NCI-H345 (cell line): Measurements from ENCODE around the gene DENND2C.

Source experiments
- DNase-seq: peaks from one replicate; lab custom pipeline; 2025; lab: John Stamatoyannopoulos, UW

The DENND2C gene

GRCh38 chr1:114669562-114670082, at the start of gene DENND2C:
DENND2C (minus strand) TSS chr1:114670049; CDS start chr1:114625984, 44,065 bp downstream.
- no peak for DNase-seq

- DNase-seq, result no peak
Observed at GRCh38 chr1:114719424-114719787, 49.6 kb upstream of the DENND2C start.

DNA sequence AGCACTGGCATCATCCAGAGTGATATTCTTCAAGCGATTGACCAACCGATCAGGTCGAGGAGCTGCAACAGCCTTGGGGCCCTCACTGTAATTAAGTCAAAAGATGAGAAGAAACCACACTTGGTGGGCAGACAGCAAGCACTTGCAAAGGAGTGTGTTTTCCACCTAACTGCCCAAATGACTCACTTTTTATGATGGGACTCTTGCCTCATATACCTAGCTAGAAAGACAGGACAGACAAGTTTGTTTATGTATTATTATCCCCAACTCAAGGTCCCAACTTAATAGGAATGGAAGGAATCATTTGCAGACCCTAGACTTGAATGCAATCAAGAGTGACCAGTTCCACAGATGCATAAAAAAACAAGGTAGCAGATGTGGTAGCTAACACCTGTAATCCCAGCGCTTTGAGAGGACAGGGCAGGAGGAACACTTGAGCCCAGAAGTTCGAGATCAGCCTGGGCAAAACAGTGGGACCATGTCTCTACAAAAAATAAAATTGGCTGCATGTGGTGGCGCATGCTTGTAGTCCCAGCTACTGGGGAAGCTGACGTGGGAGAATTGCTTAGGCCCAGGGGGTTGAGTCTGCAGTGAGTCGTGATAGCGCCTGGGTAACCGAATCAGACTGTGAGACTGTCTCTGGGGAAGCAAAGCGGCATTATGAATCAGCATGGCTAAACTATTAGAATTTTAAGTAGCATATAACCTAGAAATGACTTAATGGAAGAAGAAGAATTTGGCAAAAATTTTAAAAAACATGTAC, 49.0 kb upstream of the DENND2C start:
- DNase-seq, result no peak

DNA sequence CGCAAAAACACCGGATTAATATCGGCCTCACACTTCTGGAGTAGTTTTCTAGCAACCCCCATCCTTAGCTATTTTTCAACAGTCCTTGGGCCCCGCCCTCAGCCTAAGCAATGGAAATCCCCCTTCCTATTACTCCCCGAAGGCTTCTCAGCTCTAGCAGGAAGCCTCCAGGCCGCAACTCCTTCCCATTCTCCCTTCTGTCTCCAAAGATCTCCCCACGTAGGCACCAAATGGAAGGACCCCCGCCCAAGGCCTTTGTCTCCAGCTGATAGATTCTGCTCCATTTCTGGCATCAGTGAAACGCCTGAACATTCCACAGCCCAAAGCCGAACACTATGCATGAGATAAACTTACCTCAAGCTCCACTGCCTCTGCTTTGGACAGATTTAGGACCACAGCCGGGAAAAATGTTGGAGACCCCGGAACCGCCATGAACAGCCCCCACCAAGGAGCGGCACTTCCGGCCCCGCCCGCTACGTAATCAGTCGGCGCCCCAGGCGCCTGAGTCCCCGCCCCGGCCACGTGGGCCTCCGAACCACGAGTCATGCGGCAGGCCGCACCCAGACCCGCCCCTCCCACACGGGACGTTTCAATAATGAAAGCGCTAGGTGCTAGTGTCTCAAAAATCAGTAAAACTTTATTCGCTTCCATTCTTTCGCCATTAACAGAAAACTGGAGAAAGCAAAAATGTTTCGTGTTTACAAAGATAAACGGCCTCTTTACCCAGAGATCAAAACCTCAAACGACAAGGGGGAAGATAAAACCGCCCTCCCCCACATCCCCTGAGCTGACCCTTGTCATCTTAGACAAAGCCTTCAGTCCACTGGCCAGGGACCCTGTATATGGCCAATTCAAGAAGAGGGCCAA, 46.7 kb upstream of the DENND2C start, which contains the start of gene NRAS:
Gene NRAS (minus strand): TSS at position 468 of the 867 bp plus-strand sequence. CDS start 611 bp downstream, outside the sequence.
- peak; percentile 95 for DNase-seq

DNA sequence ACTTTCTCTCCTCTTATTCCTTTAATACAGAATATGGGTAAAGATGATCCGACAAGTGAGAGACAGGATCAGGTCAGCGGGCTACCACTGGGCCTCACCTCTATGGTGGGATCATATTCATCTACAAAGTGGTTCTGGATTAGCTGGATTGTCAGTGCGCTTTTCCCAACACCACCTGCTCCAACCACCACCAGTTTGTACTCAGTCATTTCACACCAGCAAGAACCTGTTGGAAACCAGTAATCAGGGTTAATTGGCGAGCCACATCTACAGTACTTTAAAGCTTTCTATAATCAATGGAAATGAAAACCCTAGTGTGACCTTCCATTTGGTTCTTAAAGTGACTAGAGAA, 46.1 kb upstream of the DENND2C start:
- no peak for DNase-seq

- DNase-seq, result no peak
Observed at GRCh38 chr1:114712977-114713376, 43.1 kb upstream of the DENND2C start.

- DNase-seq, result no peak
Observed at GRCh38 chr1:114710360-114710759, 40.5 kb upstream of the DENND2C start.

DNA sequence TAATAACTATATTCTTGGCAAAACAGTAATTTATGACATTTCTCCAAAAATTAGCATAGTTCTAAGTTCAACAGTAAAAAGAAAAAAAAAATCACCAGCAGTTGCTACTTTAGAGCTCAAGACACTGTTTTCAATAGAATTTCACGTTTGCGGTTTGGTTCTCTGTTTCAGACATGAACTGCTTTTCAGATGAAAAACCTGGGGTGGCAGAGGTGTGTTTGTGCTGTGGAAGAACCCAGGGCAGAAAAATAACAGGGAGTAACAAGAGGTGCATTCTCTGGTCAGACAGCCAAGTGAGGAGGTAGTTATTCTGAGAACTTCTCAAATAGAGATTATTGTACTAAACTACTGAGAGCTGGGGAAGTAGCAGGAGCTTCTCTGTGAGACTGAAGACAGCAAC, 37.8 kb upstream of the DENND2C start:
- no peak for DNase-seq

- no peak for DNase-seq
Observed at GRCh38 chr1:114703242-114703641, 33.4 kb upstream of the DENND2C start.

GRCh38 chr1:114702737-114703136, 32.9 kb upstream of the DENND2C start:
- DNase-seq, result no peak

- DNase-seq, result no peak
Observed at GRCh38 chr1:114701931-114702330, 32.1 kb upstream of the DENND2C start.

DNA sequence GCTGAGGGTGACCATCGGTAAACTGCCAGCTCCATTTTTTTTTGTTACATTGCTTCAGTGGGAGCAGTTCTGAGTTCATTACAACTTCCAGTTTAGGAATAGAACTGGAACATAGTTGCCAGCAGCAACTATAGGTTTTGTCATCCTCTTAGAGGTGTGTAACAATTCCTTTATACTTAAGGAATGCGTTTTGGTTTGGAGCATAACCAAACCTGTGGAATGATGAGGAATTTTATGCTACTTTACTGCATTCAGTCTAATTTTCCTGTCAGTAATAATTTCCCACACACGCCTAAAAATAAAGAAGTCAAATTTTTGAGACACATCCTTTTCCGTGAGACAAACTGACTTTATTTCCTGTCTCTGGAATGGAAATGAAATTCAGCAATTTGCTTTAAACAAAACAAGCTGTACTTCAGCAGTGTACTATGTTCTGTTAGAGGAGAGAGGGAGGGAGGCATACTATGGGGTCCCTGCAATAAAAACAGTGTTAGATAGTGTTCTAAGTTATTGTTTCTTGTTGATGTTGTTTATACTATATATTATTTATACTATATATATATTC, 30.3 kb upstream of the DENND2C start:
- no peak for DNase-seq

- DNase-seq, result no peak
Observed at GRCh38 chr1:114696810-114697209, 27.0 kb upstream of the DENND2C start.

DNA sequence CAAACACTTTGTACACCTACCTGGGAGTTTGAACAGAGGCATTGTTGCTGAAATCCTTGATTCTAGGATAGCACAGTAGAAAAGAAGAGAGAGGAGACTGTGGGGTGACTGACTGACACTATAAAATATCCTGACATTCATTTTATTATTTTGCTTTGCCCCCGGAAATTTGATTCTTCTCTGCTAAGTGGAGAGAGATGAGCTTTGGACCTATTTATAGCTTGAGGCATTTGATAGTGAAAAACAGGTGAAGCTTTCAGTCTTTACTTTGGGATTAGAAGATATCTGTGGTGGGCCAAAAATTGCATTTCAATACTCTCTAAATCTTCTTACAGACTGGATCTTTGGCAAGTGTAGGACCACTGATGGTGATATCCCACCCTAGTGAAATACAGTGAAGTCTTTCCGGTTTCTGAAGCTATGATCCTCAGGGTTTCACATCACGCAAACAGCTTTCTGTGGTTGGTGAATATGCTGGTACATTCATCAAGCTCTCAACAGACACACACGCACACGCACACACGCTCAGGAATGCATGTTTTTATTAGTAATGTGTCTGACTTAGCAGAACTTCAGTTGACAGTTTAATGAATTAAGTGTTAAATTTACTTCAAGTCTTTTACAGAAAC, 25.7 kb upstream of the DENND2C start, which contains the start of gene AMPD1:
Gene AMPD1 (minus strand): TSS at position 117 of the 629 bp plus-strand sequence. CDS start 75 bp downstream, at position 42.
- DNase-seq, result no peak

- no peak for DNase-seq
Observed at GRCh38 chr1:114694540-114695310, 24.9 kb upstream of the DENND2C start.

- DNase-seq, result no peak
Observed at GRCh38 chr1:114692947-114693346, 23.1 kb upstream of the DENND2C start.

- DNase-seq, result no peak
Observed at GRCh38 chr1:114691061-114691460, 21.2 kb upstream of the DENND2C start.

- no peak for DNase-seq
Observed at GRCh38 chr1:114690148-114690547, 20.3 kb upstream of the DENND2C start.

GRCh38 chr1:114688526-114688925, 18.7 kb upstream of the DENND2C start:
- DNase-seq, result no peak

GRCh38 chr1:114685851-114686250, 16.0 kb upstream of the DENND2C start:
- DNase-seq, result no peak

- DNase-seq, result no peak
Observed at GRCh38 chr1:114677691-114678090, 7.8 kb upstream of the DENND2C start.
